ENCODE results near the gene BEND6.

- TF ChIP-seq CTCF (IDR thresholded peaks at IDR 0.05): no peak
- no peak for TF ChIP-seq REST (IDR thresholded peaks at IDR 0.05; ENCODE audit: insufficient read depth in 1 of 2, low read depth in 2 of 2, low read length in 1 of 2)
- no peak for TF ChIP-seq POLR2AphosphoS5 (IDR thresholded peaks at IDR 0.05; ENCODE audit: low read depth, low read length)
- no peak for TF ChIP-seq TCF7L2 (IDR thresholded peaks at IDR 0.05; ENCODE audit: low read depth, low read length)
- no peak for TF ChIP-seq SIN3A (IDR thresholded peaks at IDR 0.05; ENCODE audit: borderline replicate concordance, insufficient read depth, low read depth, low read length)
These were observed 48.2 kb upstream of the BEND6 start for GRCh38 chr6:56906752-56907151.
